Astrocyte (in vitro differentiated cells and primary cell): Measurements from ENCODE around the gene ENTPD7. TPM values are rescaled to one million over a fixed set of nuclear protein-coding genes. Genes with fewer than 3 reads are reported as not detected.

Source experiments
- DNase-seq: peaks from one replicate; pipeline ENCODE4 v3.0.0-alpha.2; 2010; ENCODE audit warnings: low read depth
- FAIRE-seq: peaks from 2 replicates; lab custom pipeline; 2011; peaks lifted over from hg19 to GRCh38; lab: Jason Lieb, UNC
- H2AFZ ChIP-seq: 2 replicates; pipeline ENCODE4 v1.6.0; 2012; ENCODE audit warnings: low read depth, low read length, inconsistent platforms
- H3K27ac ChIP-seq: 2 replicates; pipeline ENCODE4 v1.5.1; 2011; ENCODE audit warnings: low read depth, low read length, inconsistent platforms
- H3K27me3 ChIP-seq: 2 replicates; pipeline ENCODE4 v1.6.0; 2011; ENCODE audit warnings: low read length, inconsistent platforms; ENCODE audit not compliant: insufficient read depth
- H3K36me3 ChIP-seq: 2 replicates; pipeline ENCODE4 v1.5.1; 2011; ENCODE audit warnings: low read length, inconsistent platforms; ENCODE audit not compliant: insufficient read depth
- H3K4me1 ChIP-seq: 2 replicates; pipeline ENCODE4 v1.5.1; 2011; ENCODE audit warnings: low read length, inconsistent platforms; ENCODE audit not compliant: insufficient read depth
- H3K4me2 ChIP-seq: 2 replicates; pipeline ENCODE4 v1.6.0; 2012; ENCODE audit warnings: low read length, inconsistent platforms
- H3K4me3 ChIP-seq: 2 replicates; pipeline ENCODE4 v1.5.1; 2011; ENCODE audit warnings: low read depth, mild to moderate bottlenecking, low read length, inconsistent platforms; ENCODE audit not compliant: insufficient read depth
- H3K79me2 ChIP-seq: 2 replicates; pipeline ENCODE4 v1.6.0; 2012; ENCODE audit warnings: mild to moderate bottlenecking, low read length, inconsistent platforms; ENCODE audit not compliant: insufficient read depth
- H3K9ac ChIP-seq: 2 replicates; pipeline ENCODE4 v1.6.0; 2012; ENCODE audit warnings: mild to moderate bottlenecking, low read length, inconsistent platforms
- H3K9me3 ChIP-seq: 2 replicates; pipeline ENCODE4 v1.5.1; 2012; ENCODE audit warnings: low read depth, mild to moderate bottlenecking, low read length, inconsistent platforms; ENCODE audit not compliant: insufficient read depth
- H4K20me1 ChIP-seq: 2 replicates; pipeline ENCODE4 v1.6.0; 2012; ENCODE audit warnings: low read length, inconsistent platforms; ENCODE audit not compliant: insufficient read depth
- H3K27ac Mint-ChIP-seq: one replicate; pipeline ENCODE4 v1.8.0; 2021; ENCODE audit warnings: mild to moderate bottlenecking, mixed read lengths; ENCODE audit not compliant: unreplicated experiment
- H3K27me3 Mint-ChIP-seq: one replicate; pipeline ENCODE4 v1.8.0; 2021; ENCODE audit warnings: low read depth, mixed read lengths; ENCODE audit not compliant: unreplicated experiment
- H3K36me3 Mint-ChIP-seq: one replicate; pipeline ENCODE4 v1.8.0; 2021; ENCODE audit warnings: low read depth, mixed read lengths; ENCODE audit not compliant: unreplicated experiment
- H3K4me1 Mint-ChIP-seq: one replicate; pipeline ENCODE4 v1.8.0; 2021; ENCODE audit warnings: low read depth, mixed read lengths; ENCODE audit not compliant: unreplicated experiment
- H3K4me3 Mint-ChIP-seq: one replicate; pipeline ENCODE4 v1.8.0; 2021; ENCODE audit warnings: mild to moderate bottlenecking, moderate library complexity, mixed read lengths; ENCODE audit not compliant: unreplicated experiment
- H3K9me3 Mint-ChIP-seq: one replicate; pipeline ENCODE4 v1.8.0; 2021; ENCODE audit warnings: mild to moderate bottlenecking, mixed read lengths; ENCODE audit not compliant: unreplicated experiment
- CTCF ChIP-seq: IDR thresholded peaks from 2 replicates; pipeline ENCODE4 v1.5.1; 2011; ENCODE audit warnings: low read depth, mild to moderate bottlenecking, inconsistent platforms, low read length, moderate library complexity; ENCODE audit not compliant: insufficient read depth
- EZH2 ChIP-seq: IDR thresholded peaks from 2 replicates; pipeline ENCODE4 v1.6.1; 2012; ENCODE audit warnings: mild to moderate bottlenecking, low read length, inconsistent platforms; ENCODE audit not compliant: insufficient read depth
- total RNA-seq: library from RNA; stranded (reverse); gene quantifications from 2 replicates; pipeline ENCODE4 v1.2.1, GENCODE V29; 2021

ENTPD7 gene
- total RNA-seq, 1 donor from 2014 or later = 21.6 TPM

GRCh38 chr10:99654390-99655175, 4.7 kb upstream of the ENTPD7 start:
- Histone ChIP-seq H2AFZ (no peak overlapping the region), H3K4me2 (no peak overlapping the region), H3K36me3 (no peaks in the 10 kb centered on the region), H3K27ac (no peak overlapping the region), H3K9ac (no peak overlapping the region), H3K9me3 (no peaks in the 10 kb centered on the region), H3K4me1 (peaks cover 8% of the 10 kb centered on the region), H3K27me3 (no peaks in the 10 kb centered on the region), H4K20me1 (no peaks in the 10 kb centered on the region), H3K4me3 (no peak overlapping the region), H3K79me2 (peaks cover 3% of the 10 kb centered on the region)
- no peak for FAIRE-seq
- no peaks in the 10 kb centered on the region for H3K36me3 Mint-ChIP-seq
- H3K9me3 Mint-ChIP-seq = peaks cover 3% of the 10 kb centered on the region
- peaks cover 2% of the 10 kb centered on the region for H3K27me3 Mint-ChIP-seq
- H3K4me1 Mint-ChIP-seq = no peaks in the 10 kb centered on the region
- TF ChIP-seq CTCF = no peak
- no peak for TF ChIP-seq EZH2
- H3K4me3 Mint-ChIP-seq = no peak overlapping the region
- no peak overlapping the region for H3K27ac Mint-ChIP-seq
- DNase-seq = no peak

DNA sequence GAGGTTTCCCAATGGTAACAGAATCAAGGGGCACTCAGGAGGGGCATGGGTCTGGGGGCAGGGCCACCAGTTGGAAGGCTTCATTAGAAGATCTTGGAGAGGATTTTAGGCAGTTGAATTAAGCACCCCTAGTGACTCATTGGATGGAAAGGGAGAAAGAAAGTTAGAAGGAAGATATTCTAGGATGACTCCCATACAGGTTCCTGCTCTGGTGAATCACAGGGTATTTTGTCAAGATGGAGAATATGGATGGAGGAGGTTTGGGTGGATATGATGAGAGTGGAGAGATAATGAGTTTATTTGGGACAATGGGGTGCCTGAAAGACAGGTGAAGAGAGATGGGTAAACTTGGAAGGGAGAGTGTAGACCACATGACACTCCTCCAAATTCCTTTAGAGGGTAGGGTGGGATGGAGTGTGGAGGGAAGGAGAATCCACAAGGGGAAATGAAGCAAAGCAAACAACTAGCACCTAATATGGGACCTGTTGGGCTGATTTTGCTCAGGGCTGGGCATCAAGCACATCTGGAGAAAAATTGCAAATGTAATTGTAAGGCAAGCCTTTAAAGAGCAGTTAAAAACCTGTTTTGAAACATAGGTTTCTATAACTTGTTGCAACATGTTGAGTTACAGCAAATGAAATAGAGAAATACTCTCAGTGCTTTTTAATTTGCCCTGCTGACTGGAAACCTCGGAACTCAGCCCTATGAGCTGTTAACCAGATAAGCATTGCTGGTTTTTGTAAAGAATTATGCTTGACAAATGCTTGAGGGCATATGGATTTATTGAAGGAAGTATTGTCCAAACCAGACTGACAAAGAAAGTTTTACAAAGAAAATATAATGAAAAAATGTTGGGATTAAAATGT, 2.9 kb upstream of the ENTPD7 start:
- Histone ChIP-seq H3K27me3 (no peaks in the 10 kb centered on the region), H3K4me3 (no peak overlapping the region), H3K9me3 (no peaks in the 10 kb centered on the region), H2AFZ (no peak overlapping the region), H4K20me1 (no peaks in the 10 kb centered on the region), H3K4me2 (no peak overlapping the region), H3K27ac (no peak overlapping the region), H3K36me3 (no peaks in the 10 kb centered on the region), H3K79me2 (peaks cover 21% of the 10 kb centered on the region), H3K4me1 (peaks cover 22% of the 10 kb centered on the region), H3K9ac (no peak overlapping the region)
- TF ChIP-seq EZH2 (no peak), CTCF (no peak)
- H3K9me3 Mint-ChIP-seq = no peaks in the 10 kb centered on the region
- no peak overlapping the region for H3K4me3 Mint-ChIP-seq
- no peak for DNase-seq
- peaks cover 2% of the 10 kb centered on the region for H3K27me3 Mint-ChIP-seq
- no peaks in the 10 kb centered on the region for H3K36me3 Mint-ChIP-seq
- H3K4me1 Mint-ChIP-seq = peaks cover 10% of the 10 kb centered on the region
- FAIRE-seq = no peak
- no peak overlapping the region for H3K27ac Mint-ChIP-seq
